GM19455 (cell line): Measurements from ENCODE around the gene PRKG1.
"Not testable (repeated sequence)": the region's sequence is repeated elsewhere in the genome, so short reads cannot be mapped to it uniquely, and the experiment has no call there.

Experiments used
- ATAC-seq: cut with Tn5 transposase; IDR thresholded peaks from one replicate; pipeline ENCODE4 v1.9.1; 2021; ENCODE audit not compliant: unreplicated experiment

The PRKG1 gene

GRCh38 chr10:52221923-52222322 lies 1147.6 kb downstream of the PRKG1 start:
- no peak for ATAC-seq

GRCh38 chr10:52226197-52226847 lies 1152.0 kb downstream of the PRKG1 start:
- ATAC-seq, result no peak

DNA sequence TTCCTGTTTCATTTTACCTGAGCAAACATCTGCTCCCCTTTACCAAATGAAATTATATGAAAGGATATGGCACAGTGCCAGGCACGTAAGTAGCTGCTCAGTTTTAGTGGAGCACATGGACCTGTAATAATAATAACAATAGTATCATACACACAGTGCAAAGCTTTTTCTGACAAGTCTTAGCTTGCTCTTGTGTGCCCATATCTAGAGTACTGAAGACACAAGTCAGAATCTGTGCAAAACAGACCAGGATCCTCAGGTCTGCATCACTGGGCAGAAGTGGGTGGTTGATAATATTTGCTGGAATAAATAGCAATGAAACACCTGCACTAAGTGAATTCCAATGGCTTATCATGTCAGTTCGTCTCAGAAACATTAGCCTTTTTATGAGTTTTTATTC lies 1154.3 kb downstream of the PRKG1 start:
- no peak for ATAC-seq

- ATAC-seq, result no peak
These were observed 1155.1 kb downstream of the PRKG1 start for GRCh38 chr10:52229291-52229931.

GRCh38 chr10:52232561-52233350 lies 1158.5 kb downstream of the PRKG1 start:
- no peak for ATAC-seq

DNA sequence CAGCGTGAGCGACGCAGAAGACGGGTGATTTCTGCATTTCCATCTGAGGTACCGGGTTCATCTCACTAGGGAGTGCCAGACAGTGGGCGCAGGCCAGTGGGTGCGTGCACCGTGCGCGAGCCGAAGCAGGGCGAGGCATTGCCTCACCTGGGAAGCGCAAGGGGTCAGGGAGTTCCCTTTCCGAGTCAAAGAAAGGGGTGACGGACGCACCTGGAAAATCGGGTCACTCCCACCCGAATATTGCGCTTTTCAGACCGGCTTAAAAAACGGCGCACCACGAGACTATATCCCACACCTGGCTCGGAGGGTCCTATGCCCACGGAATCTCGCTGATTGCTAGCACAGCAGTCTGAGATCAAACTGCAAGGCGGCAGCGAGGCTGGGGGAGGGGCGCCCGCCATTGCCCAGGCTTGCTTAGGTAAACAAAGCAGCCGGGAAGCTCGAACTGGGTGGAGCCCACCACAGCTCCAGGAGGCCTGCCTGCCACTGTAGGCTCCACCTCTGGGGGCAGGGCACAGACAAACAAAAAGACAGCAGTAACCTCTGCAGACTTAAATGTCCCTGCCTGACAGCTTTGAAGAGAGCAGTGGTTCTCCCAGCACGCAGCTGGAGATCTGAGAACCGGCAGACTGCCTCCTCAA lies 1159.2 kb downstream of the PRKG1 start:
- not testable (repeated sequence) for ATAC-seq

- no peak for ATAC-seq
These were observed 1165.5 kb downstream of the PRKG1 start for GRCh38 chr10:52239771-52240170.

DNA sequence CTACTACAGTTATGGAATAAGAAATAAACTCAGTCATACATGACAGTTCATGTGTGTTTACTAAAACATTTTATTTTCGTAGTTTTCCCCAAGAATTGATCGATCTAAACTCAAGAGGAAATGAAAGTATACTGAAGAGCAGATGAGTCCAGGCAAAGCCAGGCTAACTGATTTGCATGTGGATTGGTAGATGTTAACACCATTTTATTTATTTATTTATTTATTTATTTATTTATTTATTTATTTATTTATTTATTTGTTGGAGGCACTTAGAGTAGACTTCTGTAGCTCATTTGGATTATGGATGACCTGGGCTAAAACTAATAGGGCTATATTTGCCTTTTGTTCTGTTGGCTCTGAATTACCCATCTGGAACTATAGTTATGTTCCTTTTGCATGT lies 1171.3 kb downstream of the PRKG1 start:
- no peak for ATAC-seq

- not testable (repeated sequence) for ATAC-seq
These were observed 1173.6 kb downstream of the PRKG1 start for GRCh38 chr10:52247929-52248328.

GRCh38 chr10:52248697-52249306 lies 1174.5 kb downstream of the PRKG1 start:
- no peak for ATAC-seq

DNA sequence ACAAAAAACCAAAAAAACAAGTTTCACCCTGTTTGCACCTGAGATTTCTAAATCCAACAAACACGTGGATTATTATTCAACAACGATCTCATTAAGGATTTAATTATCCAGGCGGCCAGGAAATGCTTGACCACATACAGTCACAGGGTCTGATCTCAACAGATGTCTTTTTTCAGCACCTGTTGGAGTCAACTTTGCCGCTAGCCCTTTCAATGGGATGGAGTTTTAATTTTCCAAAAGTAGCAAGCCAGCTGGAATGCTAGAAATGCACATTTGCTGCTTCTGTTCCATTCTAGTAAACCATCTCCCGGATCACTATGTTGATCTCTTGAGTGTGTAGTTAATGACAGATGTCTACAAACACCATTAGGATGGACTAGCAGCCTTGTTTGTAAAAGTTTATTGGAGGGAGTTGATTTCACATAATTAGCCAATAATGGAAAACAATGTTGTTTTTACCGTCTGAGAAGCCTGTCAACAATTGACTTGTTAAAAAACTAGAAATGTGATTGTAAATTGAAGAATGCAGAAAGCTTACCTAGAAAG lies 1175.6 kb downstream of the PRKG1 start:
- ATAC-seq, result no peak

GRCh38 chr10:52250510-52250909 lies 1176.2 kb downstream of the PRKG1 start:
- ATAC-seq, result no peak

GRCh38 chr10:52252307-52252706 lies 1178.0 kb downstream of the PRKG1 start:
- ATAC-seq, result no peak

DNA sequence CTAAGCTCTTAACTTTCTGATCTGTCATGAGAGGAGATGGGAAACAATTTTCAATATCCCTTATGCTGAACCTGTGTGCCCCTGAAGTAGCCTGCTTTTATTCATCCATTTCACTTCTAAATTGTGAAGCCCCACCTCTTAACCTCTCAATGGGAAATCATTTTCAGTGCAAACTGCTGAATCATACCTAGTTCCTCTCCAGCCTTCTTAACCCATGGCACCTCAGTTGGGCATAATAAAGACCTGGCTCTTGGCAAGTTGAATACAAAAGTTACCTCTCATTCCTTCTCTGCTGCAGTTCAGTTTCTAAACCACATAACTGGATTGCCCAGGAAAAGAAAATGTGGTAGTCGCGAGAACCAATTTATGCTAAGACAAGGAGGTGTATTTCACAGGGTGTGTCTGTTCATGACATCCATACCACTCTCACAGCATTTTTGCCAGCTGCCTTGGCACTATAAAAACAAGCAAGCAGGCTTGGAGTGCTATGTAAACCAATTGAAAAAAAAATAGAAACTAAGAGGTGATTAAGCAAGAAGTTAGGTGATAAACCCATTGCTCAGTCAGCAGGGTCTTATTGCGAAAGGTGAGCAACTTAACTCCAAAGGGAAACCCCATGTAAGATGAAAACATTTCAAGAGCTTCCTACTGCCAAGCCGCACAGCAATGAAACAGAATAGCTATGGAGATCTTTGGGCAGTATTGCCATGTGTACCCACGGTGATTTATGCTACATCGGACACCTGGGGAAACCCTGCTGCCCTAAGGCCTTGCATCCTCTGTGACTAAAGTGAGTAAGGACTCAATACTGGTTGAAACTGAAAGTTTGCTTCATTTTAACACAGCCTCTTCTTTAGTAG lies 1182.8 kb downstream of the PRKG1 start:
- ATAC-seq, result peak; percentile 99

DNA sequence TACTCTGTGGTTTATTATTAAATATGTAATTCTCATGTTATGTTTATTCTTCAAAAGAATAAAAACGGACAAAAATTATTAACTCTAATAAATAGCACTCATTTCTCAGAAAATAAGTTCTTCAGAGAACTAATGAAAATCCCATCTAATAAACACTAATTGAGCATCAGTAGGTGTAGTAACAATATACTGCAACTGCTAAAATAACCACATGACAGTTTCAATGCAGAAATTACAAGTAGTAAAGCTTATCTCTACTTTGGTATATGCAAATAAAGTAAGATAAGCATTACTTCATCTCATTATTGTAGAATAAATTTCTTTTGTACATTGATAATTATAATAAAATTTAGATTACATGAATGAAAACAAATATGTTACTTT lies 1183.4 kb downstream of the PRKG1 start:
- ATAC-seq, result peak; percentile 91

- no peak for ATAC-seq
These were observed 1184.6 kb downstream of the PRKG1 start for GRCh38 chr10:52258799-52259425.

DNA sequence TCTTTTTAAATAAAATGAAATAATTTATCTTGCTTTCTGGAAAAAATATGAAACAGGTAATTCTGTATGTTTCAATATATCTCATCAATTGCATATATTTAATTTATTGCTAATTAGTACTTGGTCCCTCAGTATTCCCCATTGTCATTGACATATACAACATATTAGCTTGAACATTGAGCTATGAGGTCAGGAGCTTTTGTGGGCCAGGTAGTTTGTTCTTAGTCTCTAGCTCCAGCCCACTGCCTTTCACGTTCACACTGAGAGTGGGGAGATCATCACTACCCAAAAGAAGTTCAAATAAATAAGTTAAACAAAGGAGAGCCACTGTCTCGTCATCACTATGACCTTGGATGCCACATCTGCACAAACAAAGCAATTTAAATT lies 1185.1 kb downstream of the PRKG1 start:
- no peak for ATAC-seq

- ATAC-seq, result no peak
These were observed 1187.1 kb downstream of the PRKG1 start for GRCh38 chr10:52261362-52261761.

- ATAC-seq, result no peak
These were observed 1191.0 kb downstream of the PRKG1 start for GRCh38 chr10:52265131-52265926.
